HG02678 (cell line): Measurements from ENCODE around the gene HOXB1.
"Not testable (repeated sequence)": the region's sequence is repeated elsewhere in the genome, so short reads cannot be mapped to it uniquely, and the experiment has no call there.

Experiments
- ATAC-seq: cut with Tn5 transposase; IDR thresholded peaks from one replicate; pipeline ENCODE4 v1.9.1; 2021; ENCODE audit warnings: mild to moderate bottlenecking, moderate library complexity; ENCODE audit not compliant: unreplicated experiment

The HOXB1 gene

DNA sequence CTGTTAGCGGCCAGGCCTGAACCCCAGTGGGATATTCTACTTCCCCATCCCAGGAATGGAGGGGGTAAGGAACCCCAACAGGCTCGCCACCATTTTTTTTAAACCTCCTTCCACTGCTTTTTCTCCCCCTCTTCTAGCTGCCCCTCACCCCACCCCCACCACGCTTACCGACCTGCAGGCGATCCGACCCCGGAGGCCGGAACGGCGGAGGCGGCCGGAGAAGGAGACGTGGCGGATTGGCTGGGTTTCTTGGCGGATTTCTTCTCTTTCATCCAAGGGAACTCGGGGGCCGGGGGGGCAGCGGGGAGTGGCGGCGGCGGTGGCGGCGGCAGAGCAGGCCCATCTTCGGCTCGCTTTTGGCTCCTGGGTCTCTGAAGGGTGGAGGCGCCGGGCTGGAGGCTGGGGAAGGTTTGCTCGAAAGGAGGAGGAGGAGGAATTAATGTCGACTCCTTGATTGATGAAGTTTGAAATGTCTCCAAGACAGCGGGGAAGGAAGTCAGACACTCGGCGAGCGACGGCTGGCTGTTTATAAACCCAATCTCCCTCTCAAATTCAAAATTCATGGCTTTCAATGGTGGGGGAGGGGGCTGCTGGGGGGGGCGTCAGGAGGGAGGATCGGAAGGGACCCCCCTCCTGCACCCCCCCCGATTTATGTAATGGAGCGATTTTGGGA lies 13.7 kb upstream of the HOXB1 start:
- ATAC-seq = no peak

- no peak for ATAC-seq
Observed at GRCh38 chr17:48543854-48544348, 13.1 kb upstream of the HOXB1 start.

- no peak for ATAC-seq
Observed at GRCh38 chr17:48543107-48543853, 12.5 kb upstream of the HOXB1 start.

- no peak for ATAC-seq
Observed at GRCh38 chr17:48542698-48543106, 11.9 kb upstream of the HOXB1 start.

GRCh38 chr17:48542114-48542656 lies 11.4 kb upstream of the HOXB1 start:
- ATAC-seq = no peak

GRCh38 chr17:48541577-48542113 lies 10.8 kb upstream of the HOXB1 start:
- no peak for ATAC-seq

- no peak for ATAC-seq
Observed at GRCh38 chr17:48541036-48541576, 10.3 kb upstream of the HOXB1 start.

DNA sequence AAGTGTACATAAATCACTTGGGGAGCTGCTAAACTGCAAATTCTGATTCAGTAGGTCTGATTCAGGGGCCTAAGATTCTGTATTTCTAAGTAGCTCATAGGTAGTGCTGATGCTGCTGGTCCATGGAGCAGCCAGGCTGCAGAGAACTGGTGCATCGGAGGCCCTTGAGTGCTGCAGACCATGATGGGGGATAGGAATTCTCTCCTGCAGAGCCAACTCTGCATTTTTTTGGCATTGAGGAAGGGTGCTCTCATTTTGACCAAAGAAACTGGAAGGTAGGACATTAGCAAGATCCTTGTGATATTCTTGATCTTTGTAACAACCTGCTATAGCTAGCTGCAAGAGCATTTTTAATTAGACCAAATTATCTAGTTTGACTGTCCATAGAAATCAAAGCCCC lies 9.4 kb upstream of the HOXB1 start:
- ATAC-seq = no peak

GRCh38 chr17:48539177-48539576 lies 8.4 kb upstream of the HOXB1 start:
- no peak for ATAC-seq

DNA sequence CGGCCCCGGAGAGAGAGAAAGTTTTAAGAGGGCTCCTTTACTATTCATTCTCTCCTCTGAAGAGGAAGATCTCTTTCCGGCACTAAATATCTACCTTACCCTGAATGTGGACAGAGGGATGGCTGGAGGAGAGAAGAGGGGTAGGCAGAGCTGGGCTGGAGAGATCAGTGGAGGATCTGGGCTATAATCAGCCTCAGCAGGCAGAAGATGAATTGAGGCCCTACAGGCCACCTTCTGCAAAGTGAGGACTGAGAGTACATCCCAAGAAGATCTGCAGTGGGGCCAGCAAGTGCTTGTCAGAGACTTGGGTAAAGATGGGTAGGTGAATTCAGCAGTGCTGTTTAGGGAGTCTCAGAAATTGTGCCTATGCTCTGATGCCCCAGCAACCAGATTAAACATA lies 6.5 kb upstream of the HOXB1 start:
- no peak for ATAC-seq

GRCh38 chr17:48535793-48536559 lies 5.2 kb upstream of the HOXB1 start:
- ATAC-seq = not testable (repeated sequence)

DNA sequence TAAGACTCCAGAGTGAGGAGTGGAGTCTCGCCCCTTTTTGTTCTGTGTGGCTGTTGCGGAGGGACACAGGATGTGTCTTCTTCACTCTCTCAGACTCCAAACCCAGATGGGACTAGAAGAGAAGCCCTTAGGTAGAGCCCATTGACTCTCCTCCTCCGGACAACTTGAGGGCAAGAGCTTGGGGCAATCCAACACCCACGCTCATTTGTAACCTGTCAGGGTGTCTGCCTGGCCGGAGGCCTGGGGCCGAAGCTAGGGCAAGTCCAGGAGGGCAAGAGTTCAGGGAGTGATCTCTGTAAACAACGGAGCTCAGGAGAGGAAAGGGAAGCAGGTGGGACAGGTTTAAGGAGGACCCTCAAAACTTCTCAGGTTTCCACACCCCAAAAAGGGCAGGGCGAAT lies 1.4 kb upstream of the HOXB1 start:
- no peak for ATAC-seq

DNA sequence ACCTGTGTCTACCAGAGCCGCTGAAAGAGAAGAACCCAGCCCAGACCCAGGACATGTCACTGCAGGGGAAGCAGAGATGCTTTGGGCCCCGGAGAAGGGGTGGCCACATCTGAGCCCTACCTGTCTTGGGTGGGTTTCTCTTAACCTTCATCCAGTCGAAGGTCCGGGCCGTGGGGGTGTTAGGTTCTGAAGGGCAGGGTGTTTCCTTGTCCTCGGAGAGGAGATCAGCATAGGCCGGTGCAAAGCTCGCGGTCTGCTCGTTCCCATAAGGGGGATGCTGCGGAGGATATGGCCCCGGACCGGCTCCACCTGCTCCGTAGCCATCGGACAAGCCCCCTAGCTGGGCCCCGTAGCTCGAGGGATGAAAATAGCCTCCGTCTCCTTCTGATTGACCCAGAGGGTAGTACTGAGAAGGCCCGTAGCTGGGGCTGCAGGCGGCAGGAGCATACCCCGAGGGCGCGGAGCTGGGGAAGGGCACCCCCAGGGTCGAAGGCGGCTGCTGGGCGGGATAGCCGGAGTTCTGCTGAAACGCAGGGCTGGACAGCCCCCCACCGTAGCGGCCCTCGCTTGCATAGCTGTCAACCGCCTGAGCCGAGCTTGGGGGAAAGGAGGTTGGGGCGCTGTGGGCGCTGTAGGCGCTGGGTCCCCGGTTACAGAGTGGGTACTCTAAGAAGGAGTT lies 464 bp downstream of the HOXB1 start:
- ATAC-seq = no peak

DNA sequence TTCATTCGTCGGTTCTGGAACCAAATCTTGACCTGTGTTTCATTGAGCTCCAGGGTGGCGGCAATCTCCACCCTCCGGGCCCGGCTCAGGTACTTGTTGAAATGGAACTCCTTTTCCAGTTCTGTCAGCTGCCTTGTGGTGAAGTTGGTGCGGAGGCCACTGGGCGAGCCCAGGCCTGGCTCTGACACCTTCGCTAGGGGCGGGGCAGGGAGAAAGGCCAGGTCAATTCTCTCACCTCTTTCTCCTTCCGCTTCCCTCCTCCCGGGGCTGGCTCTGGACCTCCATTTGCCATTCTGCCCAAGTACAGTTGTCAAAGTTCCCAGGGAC lies 1.2 kb downstream of the HOXB1 start:
- ATAC-seq = no peak

GRCh38 chr17:48528936-48529682 lies 1.7 kb downstream of the HOXB1 start:
- no peak for ATAC-seq

GRCh38 chr17:48528153-48528935 lies 2.5 kb downstream of the HOXB1 start:
- no peak for ATAC-seq

GRCh38 chr17:48527547-48527932 lies 3.3 kb downstream of the HOXB1 start:
- no peak for ATAC-seq

DNA sequence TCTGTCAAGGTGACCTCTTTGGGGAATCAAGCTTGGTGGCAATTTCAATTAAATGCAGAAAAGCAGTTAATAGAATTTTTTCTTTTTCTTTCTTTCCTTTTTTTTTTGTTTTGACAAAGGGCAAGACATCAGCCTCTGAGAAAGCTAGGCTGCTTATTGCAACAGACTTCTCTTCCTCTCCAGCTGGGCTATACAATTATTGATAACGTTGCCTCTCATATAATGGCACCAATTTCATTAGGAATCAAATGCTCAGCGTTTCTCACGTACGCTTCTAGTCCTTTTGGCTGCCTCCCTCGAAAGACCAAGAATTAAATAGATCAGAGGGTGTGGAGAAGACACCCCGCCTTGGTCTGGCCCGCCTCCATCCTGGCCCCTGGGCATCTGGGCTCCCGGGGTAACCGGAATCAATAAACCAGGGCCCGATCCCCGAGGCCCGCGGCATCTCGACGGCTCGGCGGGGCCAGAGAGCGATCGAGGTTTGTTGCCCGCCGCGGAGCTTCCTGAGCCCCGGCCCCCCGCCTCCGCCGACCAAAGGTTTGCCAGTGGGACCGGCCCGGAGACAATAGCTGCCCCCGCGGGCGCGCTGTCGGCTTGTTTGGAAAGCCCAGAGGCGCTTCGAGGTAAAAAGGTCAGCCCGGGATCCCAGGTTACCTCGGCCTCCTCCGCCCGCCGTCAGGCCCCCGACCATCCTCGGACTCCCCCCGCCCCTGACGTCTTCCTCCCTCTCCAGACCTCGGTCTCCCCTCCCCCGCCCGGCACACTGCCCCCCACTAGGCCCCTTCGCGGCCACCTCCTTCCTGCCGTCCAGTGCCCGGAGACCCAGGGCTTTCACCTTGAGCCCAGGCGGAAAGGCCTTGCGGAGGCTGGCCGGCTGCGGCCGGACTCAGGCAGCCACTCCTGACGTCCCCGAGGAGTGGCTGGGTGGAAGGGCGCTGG lies 3.9 kb downstream of the HOXB1 start:
- no peak for ATAC-seq
